HG03457 (cell line): ENCODE data around the gene ACP1.

Experiments
- ATAC-seq: cut with Tn5 transposase; IDR thresholded peaks from one replicate; pipeline ENCODE4 v1.9.1; 2021; ENCODE audit warnings: moderate number of reproducible peaks; ENCODE audit not compliant: unreplicated experiment

Gene ACP1

GRCh38 chr2:279956-280649 lies 15.4 kb downstream of the ACP1 start:
- ATAC-seq: no peak

- ATAC-seq: no peak
Measured at GRCh38 chr2:280650-281110, 15.9 kb downstream of the ACP1 start.

GRCh38 chr2:281381-281780 lies 16.6 kb downstream of the ACP1 start:
- no peak for ATAC-seq

- ATAC-seq: no peak
Measured at GRCh38 chr2:282371-283263, 17.9 kb downstream of the ACP1 start.

GRCh38 chr2:283996-284794 lies 19.4 kb downstream of the ACP1 start:
- no peak for ATAC-seq

- no peak for ATAC-seq
Measured at GRCh38 chr2:284896-285492, 20.2 kb downstream of the ACP1 start.

GRCh38 chr2:285531-285930 lies 20.8 kb downstream of the ACP1 start:
- no peak for ATAC-seq

- ATAC-seq: no peak
Measured at GRCh38 chr2:286035-286434, 21.3 kb downstream of the ACP1 start.

GRCh38 chr2:286774-287392 lies 22.1 kb downstream of the ACP1 start:
- no peak for ATAC-seq

GRCh38 chr2:287471-287885 lies 22.7 kb downstream of the ACP1 start:
- ATAC-seq: no peak

- no peak for ATAC-seq
Measured at GRCh38 chr2:287911-288757, 23.4 kb downstream of the ACP1 start, which contains the start of gene ALKAL2. Gene ALKAL2 (minus strand): TSS chr2:288091. CDS start chr2:287835, 256 bp downstream.

- ATAC-seq: no peak
Measured at GRCh38 chr2:288758-289361, 24.1 kb downstream of the ACP1 start.

- no peak for ATAC-seq
Measured at GRCh38 chr2:289362-290089, 24.8 kb downstream of the ACP1 start.

- ATAC-seq: no peak
Measured at GRCh38 chr2:290090-290722, 25.5 kb downstream of the ACP1 start.

- no peak for ATAC-seq
Measured at GRCh38 chr2:295090-295489, 30.3 kb downstream of the ACP1 start.

GRCh38 chr2:296354-296753 lies 31.6 kb downstream of the ACP1 start:
- no peak for ATAC-seq

GRCh38 chr2:305366-305765 lies 40.6 kb downstream of the ACP1 start:
- no peak for ATAC-seq
